ENCODE data around the gene SLC24A4. TPM values are rescaled to one million over a fixed set of nuclear protein-coding genes. Genes with fewer than 3 reads are reported as not detected.
"Not testable (repeated sequence)": the region's sequence is repeated elsewhere in the genome, so short reads cannot be mapped to it uniquely, and the experiment has no call there.

Gene SLC24A4
- total RNA-seq, 1 donor from 2014 or later = 0.34 TPM

GRCh38 chr14:92529903-92530302 is 206.9 kb downstream of the SLC24A4 start:
- no peak for DNase-seq
- no peaks in the 10 kb centered on the region for H3K4me1 Mint-ChIP-seq (ENCODE audit: low read depth, unreplicated experiment)
- TF ChIP-seq CTCF (IDR thresholded peaks at IDR 0.05; ENCODE audit: partially characterized antibody, unreplicated experiment) = no peak

GRCh38 chr14:92531106-92531873 is 208.3 kb downstream of the SLC24A4 start:
- Mint-ChIP-seq H3K36me3 (ENCODE audit: unreplicated experiment) (no peaks in the 10 kb centered on the region), H3K4me1 (ENCODE audit: low read depth, unreplicated experiment) (peaks cover 2% of the 10 kb centered on the region), H3K4me3 (ENCODE audit: unreplicated experiment) (no peak overlapping the region), H3K9me3 (ENCODE audit: unreplicated experiment) (no peaks in the 10 kb centered on the region), H3K27ac (ENCODE audit: unreplicated experiment) (no peak overlapping the region), H3K27me3 (ENCODE audit: unreplicated experiment) (peaks cover 3% of the 10 kb centered on the region)
- DNase-seq = no peak
- TF ChIP-seq CTCF (IDR thresholded peaks at IDR 0.05; ENCODE audit: partially characterized antibody, unreplicated experiment) = no peak

More at GRCh38 chr14:92529903-92530302, 206.9 kb downstream of the SLC24A4 start:
- Mint-ChIP-seq H3K9me3 (ENCODE audit: unreplicated experiment) (no peaks in the 10 kb centered on the region), H3K27ac (ENCODE audit: unreplicated experiment) (no peak overlapping the region), H3K36me3 (ENCODE audit: unreplicated experiment) (no peaks in the 10 kb centered on the region), H3K4me3 (ENCODE audit: unreplicated experiment) (no peak overlapping the region), H3K27me3 (ENCODE audit: unreplicated experiment) (no peaks in the 10 kb centered on the region)

- H3K9me3 Mint-ChIP-seq (ENCODE audit: unreplicated experiment) = no peaks in the 10 kb centered on the region
- H3K4me3 Mint-ChIP-seq (ENCODE audit: unreplicated experiment) = no peak overlapping the region
- peaks cover 3% of the 10 kb centered on the region for H3K27me3 Mint-ChIP-seq (ENCODE audit: unreplicated experiment)
- TF ChIP-seq CTCF (IDR thresholded peaks at IDR 0.05; ENCODE audit: partially characterized antibody, unreplicated experiment) = no peak
- H3K4me1 Mint-ChIP-seq (ENCODE audit: low read depth, unreplicated experiment) = peaks cover 2% of the 10 kb centered on the region
- DNase-seq = no peak
- H3K36me3 Mint-ChIP-seq (ENCODE audit: unreplicated experiment) = no peaks in the 10 kb centered on the region
- no peak overlapping the region for H3K27ac Mint-ChIP-seq (ENCODE audit: unreplicated experiment)
Measured at GRCh38 chr14:92532490-92533163, 209.7 kb downstream of the SLC24A4 start.

GRCh38 chr14:92534932-92535643 is 212.1 kb downstream of the SLC24A4 start:
- Mint-ChIP-seq H3K4me3 (ENCODE audit: unreplicated experiment) (no peak overlapping the region), H3K27ac (ENCODE audit: unreplicated experiment) (no peak overlapping the region), H3K27me3 (ENCODE audit: unreplicated experiment) (peaks cover 3% of the 10 kb centered on the region), H3K36me3 (ENCODE audit: unreplicated experiment) (no peaks in the 10 kb centered on the region), H3K9me3 (ENCODE audit: unreplicated experiment) (no peaks in the 10 kb centered on the region), H3K4me1 (ENCODE audit: low read depth, unreplicated experiment) (peaks cover 2% of the 10 kb centered on the region)
- DNase-seq = no peak
- TF ChIP-seq CTCF (IDR thresholded peaks at IDR 0.05; ENCODE audit: partially characterized antibody, unreplicated experiment) = no peak

GRCh38 chr14:92536231-92536630 is 213.3 kb downstream of the SLC24A4 start:
- H3K36me3 Mint-ChIP-seq (ENCODE audit: unreplicated experiment); H3K4me3 Mint-ChIP-seq (ENCODE audit: unreplicated experiment); H3K4me1 Mint-ChIP-seq (ENCODE audit: low read depth, unreplicated experiment); H3K27ac Mint-ChIP-seq (ENCODE audit: unreplicated experiment); H3K9me3 Mint-ChIP-seq (ENCODE audit: unreplicated experiment); H3K27me3 Mint-ChIP-seq (ENCODE audit: unreplicated experiment); DNase-seq: not testable (repeated sequence)

Measured in glutamatergic neuron (in vitro differentiated cells).